ENCODE measurements around the gene ATP5PD.

The ATP5PD gene

GRCh38 chr17:75061055-75061438 is 14.3 kb upstream of the ATP5PD start:
- Histone ChIP-seq H3K36me3 (ENCODE audit: insufficient read depth, low read length) (peaks cover 69% of the 10 kb centered on the region), H4K20me1 (ENCODE audit: insufficient read depth, low read length) (no peaks in the 10 kb centered on the region; the same call in 1 of the 2 replicates), H2AFZ (ENCODE audit: low read depth, low read length) (no peak overlapping the region), H3K79me2 (ENCODE audit: insufficient read depth, low read length) (peaks cover 6% of the 10 kb centered on the region; the same call in 1 of the 2 replicates), H3K4me2 (ENCODE audit: insufficient read depth, low read length) (no peak overlapping the region), H3K9me3 (ENCODE audit: insufficient read depth, low read length, severe bottlenecking) (no peaks in the 10 kb centered on the region), H3K27ac (ENCODE audit: low read length) (no peak overlapping the region), H3K27me3 (ENCODE audit: insufficient read depth, low read length, poor library complexity) (no peaks in the 10 kb centered on the region), H3K4me3 (ENCODE audit: low read depth in 1 of 2, low read length in 2 of 2) (no peak overlapping the region), H3K9ac (ENCODE audit: low read depth, low read length) (no peak overlapping the region), H3K4me1 (ENCODE audit: insufficient read depth, low read length) (peaks cover 7% of the 10 kb centered on the region)
- no peak for TF ChIP-seq CTCF (IDR thresholded peaks at IDR 0.05; ENCODE audit: borderline replicate concordance, extremely low read depth, low read length, poor library complexity, severe bottlenecking)
- TF ChIP-seq EZH2 (IDR thresholded peaks at IDR 0.05; ENCODE audit: borderline replicate concordance, low read depth, low read length, severe bottlenecking), result no peak
- DNase-seq (no peak), ATAC-seq (ENCODE audit: insufficient read depth, low read depth) (no peak)

- no peak overlapping the region for H2AFZ ChIP-seq (ENCODE audit: low read depth, low read length)
- H3K27ac ChIP-seq (ENCODE audit: low read length), result no peak overlapping the region
- H3K9me3 ChIP-seq (ENCODE audit: insufficient read depth, low read length, severe bottlenecking), result no peaks in the 10 kb centered on the region
- H3K9ac ChIP-seq (ENCODE audit: low read depth, low read length), result no peak overlapping the region
- TF ChIP-seq CTCF (IDR thresholded peaks at IDR 0.05; ENCODE audit: borderline replicate concordance, extremely low read depth, low read length, poor library complexity, severe bottlenecking), result no peak
- no peak for TF ChIP-seq EZH2 (IDR thresholded peaks at IDR 0.05; ENCODE audit: borderline replicate concordance, low read depth, low read length, severe bottlenecking)
- H3K36me3 ChIP-seq (ENCODE audit: insufficient read depth, low read length), result peaks cover 72% of the 10 kb centered on the region
- peaks cover 6% of the 10 kb centered on the region; the same call in 1 of the 2 replicates for H3K79me2 ChIP-seq (ENCODE audit: insufficient read depth, low read length)
- ATAC-seq (ENCODE audit: insufficient read depth, low read depth) (no peak), DNase-seq (no peak)
- H3K27me3 ChIP-seq (ENCODE audit: insufficient read depth, low read length, poor library complexity), result no peaks in the 10 kb centered on the region
- no peak overlapping the region for H3K4me2 ChIP-seq (ENCODE audit: insufficient read depth, low read length)
- peaks cover 4% of the 10 kb centered on the region for H3K4me1 ChIP-seq (ENCODE audit: insufficient read depth, low read length)
- H3K4me3 ChIP-seq (ENCODE audit: low read depth in 1 of 2, low read length in 2 of 2), result no peak overlapping the region
- H4K20me1 ChIP-seq (ENCODE audit: insufficient read depth, low read length), result no peaks in the 10 kb centered on the region; the same call in 1 of the 2 replicates
These were observed 13.8 kb upstream of the ATP5PD start for GRCh38 chr17:75060434-75061054.

GRCh38 chr17:75059369-75060345 is 12.9 kb upstream of the ATP5PD start:
- H3K27me3 ChIP-seq (ENCODE audit: insufficient read depth, low read length, poor library complexity), result no peaks in the 10 kb centered on the region
- H3K9ac ChIP-seq (ENCODE audit: low read depth, low read length), result no peak overlapping the region
- TF ChIP-seq CTCF (IDR thresholded peaks at IDR 0.05; ENCODE audit: borderline replicate concordance, extremely low read depth, low read length, poor library complexity, severe bottlenecking) (peak; percentile 47), EZH2 (IDR thresholded peaks at IDR 0.05; ENCODE audit: borderline replicate concordance, low read depth, low read length, severe bottlenecking) (no peak)
- H3K4me3 ChIP-seq (ENCODE audit: low read depth in 1 of 2, low read length in 2 of 2), result no peak overlapping the region
- H3K9me3 ChIP-seq (ENCODE audit: insufficient read depth, low read length, severe bottlenecking), result no peaks in the 10 kb centered on the region
- peaks cover 6% of the 10 kb centered on the region; the same call in 1 of the 2 replicates for H3K79me2 ChIP-seq (ENCODE audit: insufficient read depth, low read length)
- no peaks in the 10 kb centered on the region; the same call in 1 of the 2 replicates for H4K20me1 ChIP-seq (ENCODE audit: insufficient read depth, low read length)
- H3K36me3 ChIP-seq (ENCODE audit: insufficient read depth, low read length), result peaks cover 73% of the 10 kb centered on the region
- ATAC-seq (ENCODE audit: insufficient read depth, low read depth) (0 out of 3 replicates have a peak, but pooled peaks have one; percentile 31), DNase-seq (no peak)
- H3K4me1 ChIP-seq (ENCODE audit: insufficient read depth, low read length), result no peaks in the 10 kb centered on the region
- no peak overlapping the region for H2AFZ ChIP-seq (ENCODE audit: low read depth, low read length)
- no peak overlapping the region for H3K27ac ChIP-seq (ENCODE audit: low read length)
- H3K4me2 ChIP-seq (ENCODE audit: insufficient read depth, low read length), result no peak overlapping the region
